Left renal cortex interstitium (tissue), 4 donors: ENCODE data around the gene PROSER3. TPM values are rescaled to one million over a fixed set of nuclear protein-coding genes. Genes with fewer than 3 reads are reported as not detected.

Source experiments
- DNase-seq, 4 donors: peaks; one replicate each; pipeline ENCODE4 v3.0.0-alpha.2; 2013; ENCODE audit warnings: low read depth in 4 of 4, low spot score in 2 of 4, missing footprints in 1 of 4
- polyA plus RNA-seq, 4 donors: library from polyadenylated mRNA; unstranded; fragments of 120-200 nt; gene quantifications; one replicate each; pipeline ENCODE4 v1.2.1, GENCODE V29; 2013; ENCODE audit not compliant: insufficient read length in 4 of 4

The PROSER3 gene
- polyA plus RNA-seq, 4 donors: 11.5 to 28.6 (median 18.2) TPM

DNA sequence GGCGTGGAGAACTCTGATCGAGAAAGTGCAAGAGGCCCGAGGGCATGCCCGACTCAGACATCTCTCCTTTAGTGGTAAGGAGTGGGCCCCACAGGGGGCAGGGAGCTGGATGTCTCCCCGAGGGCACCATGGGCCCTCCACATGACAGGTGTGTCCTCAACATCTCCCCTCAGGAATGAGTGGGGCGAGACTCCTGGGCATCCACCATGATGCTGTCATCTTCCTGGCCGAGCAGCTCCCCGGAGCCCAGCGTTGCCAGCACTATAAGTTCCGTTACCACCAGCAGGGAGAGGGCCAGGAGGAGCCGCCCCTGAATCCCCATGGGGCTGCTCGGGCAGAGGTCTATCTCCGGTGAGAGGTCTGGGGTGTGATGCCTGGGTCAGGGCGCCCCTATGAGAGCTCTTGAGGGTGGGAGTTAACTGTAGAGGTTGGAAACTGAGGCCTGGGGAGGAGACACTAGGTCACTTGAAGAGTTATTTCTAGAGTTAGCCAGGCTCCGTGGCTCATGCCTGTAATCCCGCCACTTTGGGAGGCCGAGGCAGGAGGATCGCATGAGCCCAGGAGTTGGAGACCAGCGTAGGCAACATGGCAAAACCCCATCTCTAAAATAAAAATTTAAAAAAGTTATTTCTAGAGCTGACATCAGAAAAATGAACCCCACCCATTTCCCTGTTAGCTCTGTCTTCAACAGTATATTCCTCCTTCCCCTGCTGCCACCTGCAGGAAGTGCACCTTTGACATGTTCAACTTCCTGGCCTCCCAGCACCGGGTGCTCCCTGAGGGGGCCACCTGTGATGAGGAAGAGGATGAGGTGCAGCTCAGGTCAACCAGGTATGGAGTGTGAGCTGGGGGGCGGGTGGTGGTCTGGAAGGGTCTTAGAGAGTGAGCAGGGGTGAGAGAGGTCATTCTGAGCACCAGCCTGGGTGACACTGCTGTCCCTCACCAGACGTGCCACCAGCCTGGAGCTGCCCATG lies 20.8 kb upstream of the PROSER3 start:
- no peak for DNase-seq

DNA sequence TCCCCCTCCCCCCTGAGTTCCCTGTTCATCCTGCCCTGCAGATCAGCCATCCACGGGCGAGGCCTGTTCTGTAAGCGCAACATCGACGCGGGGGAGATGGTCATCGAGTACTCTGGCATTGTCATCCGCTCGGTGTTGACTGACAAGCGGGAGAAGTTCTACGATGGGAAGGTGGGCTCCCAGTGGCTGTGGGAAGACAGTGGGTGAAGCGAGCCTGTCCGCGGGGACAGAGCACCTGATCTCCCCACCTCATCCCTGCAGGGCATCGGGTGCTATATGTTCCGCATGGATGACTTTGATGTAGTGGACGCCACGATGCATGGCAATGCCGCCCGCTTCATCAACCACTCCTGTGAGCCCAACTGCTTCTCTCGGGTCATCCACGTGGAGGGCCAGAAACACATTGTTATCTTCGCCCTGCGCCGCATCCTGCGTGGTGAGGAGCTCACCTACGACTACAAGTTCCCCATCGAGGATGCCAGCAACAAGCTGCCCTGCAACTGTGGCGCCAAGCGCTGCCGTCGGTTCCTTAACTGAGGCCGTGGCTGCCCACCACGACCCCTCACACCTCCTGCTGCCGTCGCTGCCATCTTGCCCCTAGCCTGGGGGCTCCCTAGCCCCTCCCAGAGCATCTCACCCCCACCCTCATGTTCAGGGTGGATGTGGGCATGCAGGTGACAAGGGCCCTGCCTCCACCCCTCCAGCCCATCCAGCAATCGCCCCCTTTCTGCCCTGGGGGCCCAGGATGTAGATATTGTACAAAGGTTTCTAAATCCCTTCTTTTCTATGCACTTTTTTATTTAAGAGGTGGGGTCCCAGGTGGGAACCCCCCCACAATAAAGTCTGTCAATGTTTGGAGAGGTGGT lies 19.7 kb upstream of the PROSER3 start:
- no peak for DNase-seq

DNA sequence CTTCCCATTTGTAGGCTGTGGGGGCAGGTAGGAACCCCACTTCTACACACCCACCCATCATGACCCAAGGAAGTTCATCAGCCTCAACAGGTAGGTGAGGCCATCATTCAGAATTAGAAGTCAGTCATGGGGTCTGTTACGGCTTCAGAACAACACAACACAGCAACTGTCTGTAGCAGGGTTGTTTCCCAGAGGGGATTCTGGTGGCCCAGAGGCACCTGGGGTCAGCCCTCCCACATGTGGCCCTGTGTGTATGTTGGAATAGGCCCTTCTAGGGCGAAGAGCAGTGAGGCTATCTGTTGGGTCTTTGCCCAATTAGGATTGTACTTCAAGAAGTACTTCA lies 19.1 kb upstream of the PROSER3 start:
- DNase-seq: no peak

GRCh38 chr19:35739275-35740107 lies 18.5 kb upstream of the PROSER3 start:
- DNase-seq: no peak

GRCh38 chr19:35740108-35740422 lies 17.9 kb upstream of the PROSER3 start:
- DNase-seq: no peak

- DNase-seq: peak in 3 of 4 donors; percentile 91 to 96 (median 91)
These were observed 17.4 kb upstream of the PROSER3 start for GRCh38 chr19:35740423-35741202.

- DNase-seq: no peak
These were observed 16.8 kb upstream of the PROSER3 start for GRCh38 chr19:35741203-35741515.

DNA sequence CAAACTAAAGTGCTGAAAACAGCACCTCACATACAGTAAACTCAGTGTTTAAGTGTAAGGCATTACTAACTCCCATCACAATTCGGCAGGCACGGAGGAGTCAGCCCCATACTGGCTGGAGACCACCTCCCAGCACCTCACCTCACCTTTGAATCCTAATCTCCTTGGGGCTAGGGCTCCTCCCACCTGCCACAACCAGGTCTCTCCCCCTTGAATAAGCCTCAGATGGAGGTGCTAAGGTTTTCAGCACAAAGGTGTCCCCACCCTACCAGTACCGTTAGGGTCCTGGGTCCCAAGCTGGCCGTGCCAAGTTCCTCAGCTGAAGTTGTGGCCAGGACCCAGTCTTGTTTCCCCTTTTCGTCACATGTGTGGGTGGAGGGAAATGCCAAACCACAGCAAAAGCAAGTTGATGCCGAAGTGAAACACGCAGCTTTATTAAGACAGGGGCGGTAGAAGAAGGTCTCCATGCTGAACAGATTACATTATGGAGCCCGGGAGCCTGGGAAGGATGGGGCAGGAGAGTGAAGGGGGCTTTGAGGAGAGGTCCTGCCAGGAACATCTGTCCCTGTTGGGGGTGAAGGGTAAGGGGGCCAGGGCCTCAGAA lies 15.8 kb upstream of the PROSER3 start, which contains the start of gene IGFLR1:
IGFLR1 (minus strand) TSS at position 332 of the 604 bp plus-strand sequence. CDS start 1,272 bp downstream, outside the sequence.
- DNase-seq: no peak

GRCh38 chr19:35743640-35744429 lies 14.1 kb upstream of the PROSER3 start:
- no peak for DNase-seq

DNA sequence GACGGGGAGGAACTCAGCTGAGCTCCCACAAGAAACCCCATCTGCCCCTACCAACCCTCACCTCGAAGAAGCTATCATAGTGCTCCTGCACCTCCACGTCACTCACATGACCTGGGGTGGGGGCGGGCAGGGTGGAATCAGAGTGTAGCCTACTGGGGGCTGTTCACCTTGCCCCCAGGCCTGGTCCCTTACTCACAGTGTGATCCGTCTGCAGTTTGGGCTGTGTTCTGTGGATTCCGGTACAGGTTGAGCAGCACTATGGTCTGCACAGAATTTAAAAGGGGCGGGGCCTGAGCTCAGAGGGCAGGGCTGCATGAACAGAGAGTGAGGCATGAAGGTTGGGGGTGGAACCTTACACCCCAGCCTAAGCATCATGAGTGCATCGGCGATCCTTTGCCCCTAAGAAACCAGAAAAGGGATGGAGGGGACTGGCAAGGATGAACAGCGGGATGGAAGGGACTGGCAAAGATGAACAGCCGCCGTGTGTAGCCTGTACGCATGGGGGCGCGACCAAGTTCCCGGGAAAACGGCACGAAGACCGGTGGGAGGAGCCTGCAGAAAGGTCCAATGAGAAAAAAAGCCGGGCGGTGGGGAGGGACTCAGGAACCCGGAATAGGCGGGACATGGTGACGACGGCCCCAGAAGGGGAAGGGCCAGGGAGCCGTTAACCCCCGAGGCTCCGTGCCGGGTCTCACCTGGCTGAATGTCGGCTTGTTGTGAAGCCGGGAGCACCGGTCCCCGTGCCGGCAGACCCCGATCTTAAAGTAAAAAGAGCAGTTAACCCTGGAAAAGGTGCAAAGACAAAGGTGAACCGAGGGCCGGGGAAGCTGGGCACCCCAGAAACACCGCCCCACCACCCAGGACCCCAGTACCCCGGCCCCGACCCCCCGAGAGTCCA lies 13.3 kb upstream of the PROSER3 start:
- peak in 3 of 4 donors; percentile 86 to 94 (median 92) for DNase-seq

DNA sequence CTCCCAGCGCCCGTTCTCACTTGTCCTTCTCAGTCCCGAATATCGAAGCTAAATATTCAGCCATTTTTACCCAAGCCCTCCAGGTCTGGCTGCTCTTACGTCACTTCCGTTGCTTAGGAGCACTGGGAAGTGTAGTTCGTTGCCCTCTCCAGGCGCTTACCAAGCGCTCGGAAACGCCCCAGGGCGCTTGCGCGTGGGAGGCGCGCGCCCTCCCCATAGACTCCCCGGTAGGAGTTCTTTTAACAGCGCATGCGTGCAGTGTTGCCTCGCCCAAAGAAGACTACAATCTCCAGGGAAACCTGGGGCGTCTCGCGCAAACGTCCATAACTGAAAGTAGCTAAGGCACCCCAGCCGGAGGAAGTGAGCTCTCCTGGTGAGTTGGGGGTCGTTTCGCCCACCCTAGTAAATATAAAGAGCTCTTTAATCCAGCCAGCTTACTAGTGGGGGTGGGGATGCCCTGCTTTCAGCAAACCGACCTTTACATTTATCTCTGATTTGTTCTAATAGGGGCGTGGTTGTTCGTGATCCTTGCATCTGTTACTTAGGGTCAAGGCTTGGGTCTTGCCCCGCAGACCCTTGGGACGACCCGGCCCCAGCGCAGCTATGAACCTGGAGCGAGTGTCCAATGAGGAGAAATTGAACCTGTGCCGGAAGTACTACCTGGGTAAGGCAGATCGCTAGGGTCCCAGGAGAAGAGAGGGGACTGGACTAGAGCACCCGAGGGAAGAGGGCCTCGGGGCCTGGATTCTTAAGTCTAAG lies 12.5 kb upstream of the PROSER3 start, which contains the start of the genes PSENEN and U2AF1L4:
PSENEN (plus strand) TSS at position 324 of the 759 bp plus-strand sequence; CDS start at position 604, 280 bp downstream.
U2AF1L4 (minus strand) TSS at position 91 of the 759 bp plus-strand sequence; CDS start at position 64, 27 bp downstream.
- peak; percentile 92 to 100 (median 98) for DNase-seq

- no peak for DNase-seq
These were observed 11.9 kb upstream of the PROSER3 start for GRCh38 chr19:35746087-35746462.

DNA sequence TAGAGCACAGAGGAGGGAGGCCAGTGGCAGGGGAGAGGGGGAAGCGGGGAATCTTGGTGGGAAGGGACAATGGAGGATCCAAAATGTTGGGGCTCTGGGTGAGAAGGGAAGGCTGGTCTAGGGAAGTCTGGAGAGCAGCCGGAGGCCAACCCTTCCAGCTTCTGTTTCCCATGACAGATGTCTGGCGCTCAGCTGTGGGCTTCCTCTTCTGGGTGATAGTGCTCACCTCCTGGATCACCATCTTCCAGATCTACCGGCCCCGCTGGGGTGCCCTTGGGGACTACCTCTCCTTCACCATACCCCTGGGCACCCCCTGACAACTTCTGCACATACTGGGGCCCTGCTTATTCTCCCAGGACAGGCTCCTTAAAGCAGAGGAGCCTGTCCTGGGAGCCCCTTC lies 11.4 kb upstream of the PROSER3 start:
- DNase-seq: no peak

GRCh38 chr19:35748106-35749020 lies 9.6 kb upstream of the PROSER3 start, which contains the start of gene LIN37:
LIN37 (plus strand) TSS chr19:35748576; CDS start chr19:35748725, 149 bp downstream.
- DNase-seq: peak; percentile 97 to 100 (median 98)

DNA sequence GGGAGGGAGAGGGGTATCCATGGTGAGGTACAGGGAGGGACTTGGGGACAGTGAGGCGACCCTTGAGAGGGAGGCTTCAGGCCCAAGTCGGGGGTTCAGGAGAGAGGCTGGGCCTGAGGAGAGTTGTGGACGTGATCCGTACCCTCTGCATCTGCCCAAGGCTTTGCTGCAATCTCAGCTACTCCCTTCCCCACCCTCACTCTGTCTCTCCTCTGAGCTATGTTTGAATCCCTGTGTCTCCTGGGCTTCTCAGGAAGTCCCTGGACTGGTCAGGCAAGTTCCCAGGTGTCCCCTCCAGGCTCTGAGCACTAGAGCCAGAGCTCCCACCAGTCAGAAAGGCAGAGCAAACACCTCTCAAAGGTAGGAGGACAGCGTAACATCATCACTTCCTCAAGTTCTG lies 7.8 kb upstream of the PROSER3 start:
- DNase-seq: no peak
